Activated effector memory CD4-positive, alpha-beta T cell treated with Interleukin-2 at 50 U/mL for 16 hours (primary cell): Measurements from ENCODE around the gene BAIAP3.

ENCODE experiments used
- DNase-seq: peaks from one replicate; pipeline ENCODE4 v3.0.0-alpha.2; 2020

Gene BAIAP3

GRCh38 chr16:1335211-1335971, 1.9 kb downstream of the BAIAP3 start:
- DNase-seq = no peak

GRCh38 chr16:1335996-1336395, 2.6 kb downstream of the BAIAP3 start:
- no peak for DNase-seq

GRCh38 chr16:1336619-1337018, 3.2 kb downstream of the BAIAP3 start:
- no peak for DNase-seq

GRCh38 chr16:1337486-1337885, 4.0 kb downstream of the BAIAP3 start:
- DNase-seq = no peak

GRCh38 chr16:1338119-1338730, 4.8 kb downstream of the BAIAP3 start:
- no peak for DNase-seq

- no peak for DNase-seq
Observed at GRCh38 chr16:1338855-1339675, 5.6 kb downstream of the BAIAP3 start.

GRCh38 chr16:1340730-1341494, 7.5 kb downstream of the BAIAP3 start:
- no peak for DNase-seq

GRCh38 chr16:1341495-1342420, 8.3 kb downstream of the BAIAP3 start:
- no peak for DNase-seq

- peak; percentile 94 for DNase-seq
Observed at GRCh38 chr16:1342526-1343427, 9.3 kb downstream of the BAIAP3 start.

- no peak for DNase-seq
Observed at GRCh38 chr16:1343428-1344242, 10.2 kb downstream of the BAIAP3 start.

- no peak for DNase-seq
Observed at GRCh38 chr16:1344499-1344898, 11.1 kb downstream of the BAIAP3 start.

- no peak for DNase-seq
Observed at GRCh38 chr16:1345087-1345486, 11.6 kb downstream of the BAIAP3 start.

- DNase-seq = no peak
Observed at GRCh38 chr16:1345651-1346421, 12.4 kb downstream of the BAIAP3 start.

GRCh38 chr16:1346422-1347285, 13.2 kb downstream of the BAIAP3 start:
- no peak for DNase-seq

GRCh38 chr16:1347286-1347855, 13.9 kb downstream of the BAIAP3 start:
- no peak for DNase-seq

GRCh38 chr16:1347962-1348361, 14.5 kb downstream of the BAIAP3 start:
- no peak for DNase-seq

- no peak for DNase-seq
Observed at GRCh38 chr16:1348441-1348840, 15.0 kb downstream of the BAIAP3 start.

- no peak for DNase-seq
Observed at GRCh38 chr16:1348926-1349325, 15.5 kb downstream of the BAIAP3 start.
